Stimulated activated memory B cell treated with anti-CD40 and anti-IgM and Interleukin-4, amounts not matched to agents 10 μg/mL and 1 μg/mL and 100 μg/mL, for 72 hours (primary cell): ENCODE measurements around the gene MLN.

Source experiments
- ATAC-seq: fragments of 150-1000 bp; cut with Tn5 transposase; 2 replicates; pipeline ENCODE4 v1.10.0; 2021
- H3K27ac Mint-ChIP-seq: one replicate; pipeline ENCODE4 v1.8.0; 2022; ENCODE audit warnings: mild to moderate bottlenecking, mixed read lengths
- H3K27me3 Mint-ChIP-seq: one replicate; pipeline ENCODE4 v1.8.0; 2022; ENCODE audit warnings: mixed read lengths
- H3K36me3 Mint-ChIP-seq: one replicate; pipeline ENCODE4 v1.8.0; 2022; ENCODE audit warnings: mixed read lengths
- H3K4me1 Mint-ChIP-seq: one replicate; pipeline ENCODE4 v1.8.0; 2022; ENCODE audit warnings: mixed read lengths
- H3K4me3 Mint-ChIP-seq: one replicate; pipeline ENCODE4 v1.8.0; 2022; ENCODE audit warnings: mild to moderate bottlenecking, moderate library complexity, mixed read lengths
- H3K9me3 Mint-ChIP-seq: one replicate; pipeline ENCODE4 v1.8.0; 2022; ENCODE audit warnings: mixed read lengths

MLN gene

GRCh38 chr6:33766921-33767907 lies 36.6 kb downstream of the MLN start:
- Mint-ChIP-seq H3K9me3 (no peaks in the 10 kb centered on the region), H3K27me3 (peaks cover 65% of the 10 kb centered on the region), H3K4me1 (peaks cover 18% of the 10 kb centered on the region)

GRCh38 chr6:33765368-33765767 lies 38.4 kb downstream of the MLN start:
- no peaks in the 10 kb centered on the region for H3K36me3 Mint-ChIP-seq
- H3K27me3 Mint-ChIP-seq = peaks cover 76% of the 10 kb centered on the region
- no peak overlapping the region for H3K27ac Mint-ChIP-seq
- ATAC-seq = no peak
- H3K9me3 Mint-ChIP-seq = no peaks in the 10 kb centered on the region
- H3K4me3 Mint-ChIP-seq = no peak overlapping the region
- peaks cover 11% of the 10 kb centered on the region for H3K4me1 Mint-ChIP-seq

More at GRCh38 chr6:33766921-33767907, 36.6 kb downstream of the MLN start:
- no peak overlapping the region for H3K4me3 Mint-ChIP-seq
- no peak for ATAC-seq
- peaks cover 4% of the 10 kb centered on the region for H3K36me3 Mint-ChIP-seq
- H3K27ac Mint-ChIP-seq = no peak overlapping the region

- Mint-ChIP-seq H3K27ac (no peak overlapping the region), H3K9me3 (no peaks in the 10 kb centered on the region), H3K4me3 (no peak overlapping the region), H3K36me3 (no peaks in the 10 kb centered on the region), H3K27me3 (peaks cover 75% of the 10 kb centered on the region), H3K4me1 (peaks cover 11% of the 10 kb centered on the region)
- no peak for ATAC-seq
Measured at GRCh38 chr6:33764036-33764435, 39.8 kb downstream of the MLN start.

DNA sequence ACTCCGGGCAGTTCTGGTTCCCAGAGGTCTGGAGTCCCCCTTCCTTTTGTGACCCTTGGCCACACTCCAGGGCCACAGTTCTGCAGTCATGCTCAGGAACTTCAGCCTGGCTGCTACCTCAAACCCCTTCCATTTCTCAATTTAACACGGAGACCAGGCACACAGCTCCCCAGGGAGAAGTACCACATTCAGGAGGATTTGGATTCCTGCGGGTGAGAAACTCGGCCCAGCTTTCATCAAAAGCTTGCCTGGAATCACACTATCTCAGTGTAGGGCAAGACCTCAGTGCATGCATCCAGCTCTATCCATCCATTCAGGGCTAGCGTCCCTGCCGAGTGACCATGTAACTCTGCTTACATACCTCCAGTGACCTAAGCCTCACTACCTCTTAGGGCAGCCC lies 40.3 kb downstream of the MLN start:
- Mint-ChIP-seq H3K4me3 (no peak overlapping the region), H3K4me1 (peaks cover 7% of the 10 kb centered on the region), H3K27ac (no peak overlapping the region), H3K27me3 (peaks cover 70% of the 10 kb centered on the region), H3K9me3 (no peaks in the 10 kb centered on the region), H3K36me3 (no peaks in the 10 kb centered on the region)
- ATAC-seq = no peak

DNA sequence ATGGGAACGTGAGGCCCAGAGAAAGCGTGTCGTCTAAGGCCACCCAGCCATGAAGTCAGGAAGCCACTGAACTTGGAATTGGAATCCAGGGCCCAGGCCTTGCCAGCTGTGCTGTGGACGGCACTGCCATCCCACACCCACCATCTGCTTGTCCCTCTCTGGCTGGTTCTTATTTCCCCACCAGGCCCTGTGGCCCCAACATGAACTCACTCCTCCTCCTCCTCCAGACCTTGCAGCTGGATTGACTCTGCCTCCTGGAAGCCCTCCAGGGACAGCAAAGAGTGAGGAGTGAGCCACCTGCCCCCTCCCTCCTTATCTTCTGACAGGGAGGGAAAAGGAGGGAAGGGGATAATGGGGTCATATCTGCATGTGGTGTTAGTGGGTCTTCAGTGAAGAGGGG lies 41.1 kb downstream of the MLN start:
- no peak for ATAC-seq
- Mint-ChIP-seq H3K36me3 (no peaks in the 10 kb centered on the region), H3K27me3 (peaks cover 68% of the 10 kb centered on the region), H3K4me1 (peaks cover 4% of the 10 kb centered on the region), H3K4me3 (no peak overlapping the region), H3K9me3 (no peaks in the 10 kb centered on the region), H3K27ac (no peak overlapping the region)

DNA sequence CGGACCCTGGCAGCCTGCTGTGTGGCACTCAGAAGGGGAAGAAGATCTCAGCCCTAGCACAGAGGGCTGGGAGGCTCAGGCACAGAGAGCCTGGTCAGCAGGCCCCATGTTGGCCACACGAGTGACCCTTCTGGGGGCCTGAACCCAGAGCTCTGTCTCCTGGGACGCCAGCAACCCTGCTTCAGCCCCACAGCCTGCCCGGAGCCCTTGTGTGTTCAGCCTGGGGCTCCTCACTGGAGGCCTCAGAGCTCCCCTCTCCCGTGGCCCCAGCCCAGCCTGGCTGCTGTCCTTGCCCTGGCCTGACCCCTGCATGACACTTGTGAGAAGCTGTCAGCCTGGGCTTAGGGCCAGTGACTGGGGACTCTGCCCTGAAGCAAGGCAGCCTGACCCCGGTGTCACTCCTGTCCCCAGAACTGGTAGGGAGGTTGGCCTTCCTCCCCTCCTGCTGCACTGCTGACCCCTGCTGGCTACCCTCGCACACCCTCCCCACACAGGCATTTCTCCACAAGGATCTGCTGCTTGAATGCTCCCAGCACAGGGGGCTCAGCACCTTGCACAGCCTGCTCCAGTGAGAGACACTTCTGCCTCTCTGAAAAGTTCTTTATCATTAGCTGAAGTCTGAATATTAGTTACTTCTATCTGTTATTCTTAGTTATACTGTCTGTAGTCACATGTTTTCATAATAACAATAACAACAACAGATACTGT lies 41.7 kb downstream of the MLN start:
- ATAC-seq = peak; percentile 63

DNA sequence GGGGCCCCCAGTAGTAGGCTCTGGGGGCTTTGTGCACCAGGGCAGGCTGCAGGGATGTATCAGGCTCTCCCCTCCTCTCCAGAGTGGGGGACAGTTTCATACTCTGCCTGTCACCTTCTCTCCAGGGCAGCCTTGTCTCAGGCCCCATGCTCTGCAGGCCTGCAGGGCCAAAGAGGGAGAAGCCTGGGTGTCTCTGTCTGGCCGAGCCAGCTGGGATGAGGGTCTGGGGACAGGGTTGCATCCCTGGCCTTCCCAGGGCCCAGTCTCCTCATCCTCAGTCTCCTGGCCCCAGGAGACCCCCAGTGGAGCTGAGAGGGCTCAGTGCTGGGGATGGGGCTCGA lies 42.3 kb downstream of the MLN start:
- no peak overlapping the region for H3K27ac Mint-ChIP-seq
- no peak overlapping the region for H3K4me3 Mint-ChIP-seq
- peaks cover 68% of the 10 kb centered on the region for H3K27me3 Mint-ChIP-seq
- ATAC-seq = no peak
- H3K36me3 Mint-ChIP-seq = no peaks in the 10 kb centered on the region
- no peaks in the 10 kb centered on the region for H3K9me3 Mint-ChIP-seq
- peaks cover 4% of the 10 kb centered on the region for H3K4me1 Mint-ChIP-seq

More for the DNA sequence above, 41.7 kb downstream of the MLN start:
- Mint-ChIP-seq H3K27ac (no peak overlapping the region), H3K9me3 (no peaks in the 10 kb centered on the region), H3K4me1 (peaks cover 4% of the 10 kb centered on the region), H3K36me3 (no peaks in the 10 kb centered on the region), H3K4me3 (no peak overlapping the region), H3K27me3 (peaks cover 68% of the 10 kb centered on the region)

DNA sequence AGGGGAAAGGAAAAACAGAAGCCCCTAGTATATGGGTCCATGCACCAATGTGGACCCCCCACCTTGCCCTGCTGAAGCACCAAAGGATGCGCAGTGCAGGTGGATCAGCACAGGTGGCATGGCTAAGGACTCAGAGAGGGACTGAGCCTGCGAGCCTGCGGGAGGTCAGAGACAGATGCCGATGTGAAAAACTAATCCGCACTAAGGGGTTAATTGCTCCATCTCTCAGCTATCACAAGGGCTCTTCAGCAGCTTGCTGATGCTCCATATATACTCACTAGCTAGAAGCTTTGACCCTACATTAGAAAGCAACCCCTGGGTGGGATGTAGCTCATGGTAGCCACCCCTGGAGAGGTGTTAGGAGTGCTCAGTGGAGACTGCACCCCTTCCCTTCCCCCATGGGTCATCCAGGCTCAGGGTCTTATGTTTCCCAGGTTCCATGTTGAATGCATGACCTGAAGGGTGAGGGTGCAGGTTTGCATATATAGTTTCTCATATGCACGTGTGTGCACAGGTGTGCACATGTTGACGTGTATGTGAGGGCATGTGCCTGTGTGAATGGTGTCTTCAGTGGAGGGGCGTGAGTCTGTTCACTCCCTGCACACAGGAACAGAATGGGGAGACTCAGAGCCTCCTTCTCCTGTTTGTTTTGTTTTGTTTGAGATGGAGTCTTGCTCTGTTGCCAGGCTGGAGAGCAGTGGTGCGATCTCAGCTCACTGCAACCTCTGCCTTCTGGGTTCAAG lies 43.7 kb downstream of the MLN start:
- Mint-ChIP-seq H3K4me1 (peaks cover 7% of the 10 kb centered on the region), H3K36me3 (no peaks in the 10 kb centered on the region), H3K4me3 (no peak overlapping the region), H3K9me3 (no peaks in the 10 kb centered on the region), H3K27me3 (peaks cover 68% of the 10 kb centered on the region), H3K27ac (no peak overlapping the region)
- no peak for ATAC-seq

GRCh38 chr6:33758815-33759216 lies 45.0 kb downstream of the MLN start:
- H3K9me3 Mint-ChIP-seq = no peaks in the 10 kb centered on the region
- H3K36me3 Mint-ChIP-seq = no peaks in the 10 kb centered on the region
- no peak overlapping the region for H3K4me3 Mint-ChIP-seq
- H3K4me1 Mint-ChIP-seq = peaks cover 11% of the 10 kb centered on the region
- peaks cover 66% of the 10 kb centered on the region for H3K27me3 Mint-ChIP-seq
- no peak for ATAC-seq
- no peak overlapping the region for H3K27ac Mint-ChIP-seq

DNA sequence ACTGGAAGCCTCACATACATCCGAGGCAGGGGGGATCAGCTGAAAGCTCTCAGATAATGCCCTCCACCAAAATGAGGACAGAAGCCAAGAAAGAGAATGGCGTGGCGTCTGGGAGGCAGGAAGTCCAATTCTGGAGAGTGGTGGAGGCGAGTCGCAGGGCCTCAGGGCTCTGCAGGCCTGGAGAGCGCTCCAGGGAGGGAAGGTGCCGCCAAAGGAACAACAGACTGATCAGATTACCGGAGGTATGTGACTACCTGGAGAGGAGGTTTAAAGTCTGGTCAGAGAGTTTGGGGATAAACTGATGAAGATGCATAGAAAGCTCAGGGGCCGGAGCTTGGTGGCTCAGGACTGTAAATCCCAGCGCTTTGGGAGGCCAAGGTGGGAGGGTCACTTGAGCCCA lies 45.9 kb downstream of the MLN start:
- Mint-ChIP-seq H3K36me3 (no peaks in the 10 kb centered on the region), H3K4me1 (peaks cover 11% of the 10 kb centered on the region), H3K27me3 (peaks cover 60% of the 10 kb centered on the region), H3K27ac (no peak overlapping the region), H3K4me3 (no peak overlapping the region), H3K9me3 (no peaks in the 10 kb centered on the region)
- no peak for ATAC-seq

DNA sequence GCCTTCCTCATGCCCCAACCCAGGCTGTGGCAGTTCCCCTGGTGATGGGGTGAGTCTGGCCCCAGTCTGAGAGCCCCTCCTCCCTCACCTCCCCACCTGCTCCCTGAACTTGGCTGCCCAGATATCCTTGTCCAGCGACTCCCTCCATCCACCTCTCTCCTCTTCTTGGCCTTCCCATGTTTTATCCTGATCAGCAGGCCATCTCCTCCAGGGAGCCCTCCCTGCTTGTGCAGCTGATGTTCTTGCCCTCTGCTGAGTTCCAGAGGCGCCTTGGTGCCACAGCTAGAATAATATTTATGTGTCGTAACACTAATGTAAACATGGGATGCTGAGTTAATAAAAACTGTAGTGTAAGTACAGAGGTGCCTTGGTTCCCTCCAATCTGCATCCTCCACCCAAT lies 46.7 kb downstream of the MLN start:
- peaks cover 8% of the 10 kb centered on the region for H3K4me1 Mint-ChIP-seq
- no peak overlapping the region for H3K4me3 Mint-ChIP-seq
- no peaks in the 10 kb centered on the region for H3K9me3 Mint-ChIP-seq
- H3K36me3 Mint-ChIP-seq = no peaks in the 10 kb centered on the region
- H3K27me3 Mint-ChIP-seq = peaks cover 56% of the 10 kb centered on the region
- ATAC-seq = no peak
- no peak overlapping the region for H3K27ac Mint-ChIP-seq

DNA sequence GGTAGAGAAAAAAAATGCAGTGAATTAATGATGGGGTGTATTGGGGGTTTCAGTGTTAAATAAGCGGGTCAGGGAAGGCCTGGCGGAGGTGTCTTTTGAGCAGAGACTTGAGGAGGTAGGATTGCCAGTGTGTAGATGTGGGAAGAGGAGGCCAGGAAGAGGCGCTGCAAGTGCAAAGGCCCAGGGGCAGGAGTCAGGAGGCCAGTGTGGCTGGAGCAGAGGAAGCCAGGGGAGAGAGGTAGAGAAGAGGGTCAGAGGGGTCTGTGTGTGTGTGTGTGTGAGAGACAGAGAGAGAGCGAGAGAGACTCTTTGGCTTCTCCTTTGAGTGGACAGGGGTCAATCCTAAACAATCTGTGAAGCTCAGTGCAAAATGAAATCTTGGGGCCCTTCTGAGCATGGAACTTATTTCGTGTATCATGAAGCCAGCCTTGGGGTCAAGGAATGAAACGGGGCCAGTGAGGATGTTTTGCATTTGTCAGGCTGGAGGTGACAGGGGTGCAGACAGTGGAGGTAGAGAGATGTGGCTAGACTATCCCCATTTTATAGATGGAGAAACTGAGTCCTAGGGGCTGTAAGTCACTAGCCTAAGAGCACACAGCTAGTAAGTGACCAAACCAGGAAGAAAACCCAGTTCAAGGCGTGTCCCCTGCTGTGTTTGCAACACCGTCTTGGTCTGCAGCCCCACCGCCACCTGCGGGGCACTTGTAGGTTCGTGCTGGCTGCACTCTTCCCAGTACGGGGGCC lies 47.4 kb downstream of the MLN start:
- H3K27ac Mint-ChIP-seq = no peak overlapping the region
- H3K4me3 Mint-ChIP-seq = no peak overlapping the region
- peaks cover 6% of the 10 kb centered on the region for H3K4me1 Mint-ChIP-seq
- no peaks in the 10 kb centered on the region for H3K36me3 Mint-ChIP-seq
- peaks cover 53% of the 10 kb centered on the region for H3K27me3 Mint-ChIP-seq
- ATAC-seq = no peak
- H3K9me3 Mint-ChIP-seq = no peaks in the 10 kb centered on the region

DNA sequence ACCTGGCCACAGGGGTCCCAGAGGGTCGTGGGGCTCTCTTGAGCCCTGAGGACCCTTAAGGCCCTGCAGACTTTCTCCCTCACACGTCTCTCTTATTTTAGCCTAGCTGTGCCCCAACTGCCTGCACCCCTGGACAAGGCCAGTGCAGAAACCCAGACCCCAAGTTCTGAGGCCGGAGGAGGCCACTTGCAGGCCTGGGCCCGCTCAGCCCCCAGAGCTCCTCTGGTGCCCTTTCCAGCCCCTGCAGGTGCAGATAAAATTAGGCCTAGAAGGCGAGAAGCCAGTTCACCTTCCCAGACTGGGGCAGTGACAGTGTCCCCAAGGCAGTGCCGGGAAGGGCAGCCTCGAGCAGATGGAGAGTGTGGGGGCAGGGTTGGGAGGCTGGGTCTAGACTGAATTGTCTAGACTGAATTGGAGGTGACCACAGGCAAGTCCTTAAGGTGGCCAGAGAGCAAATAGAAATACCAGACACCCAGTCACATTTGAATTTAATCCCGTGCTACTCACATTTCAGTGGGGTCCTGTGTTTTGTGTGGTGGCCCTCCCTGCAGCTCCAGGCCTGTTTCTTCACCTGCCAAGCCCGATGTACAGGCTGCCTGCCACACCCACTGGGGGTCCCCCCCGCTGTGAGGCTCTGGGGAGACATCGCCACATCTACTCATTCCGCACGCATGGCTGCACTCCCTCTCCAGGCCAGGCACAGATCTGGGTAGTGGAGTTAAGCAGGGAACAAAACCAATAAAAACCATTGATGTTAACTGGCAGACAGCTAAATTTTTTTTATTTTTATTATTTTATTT lies 48.5 kb downstream of the MLN start:
- no peaks in the 10 kb centered on the region for H3K36me3 Mint-ChIP-seq
- H3K27ac Mint-ChIP-seq = no peak overlapping the region
- no peaks in the 10 kb centered on the region for H3K9me3 Mint-ChIP-seq

DNA sequence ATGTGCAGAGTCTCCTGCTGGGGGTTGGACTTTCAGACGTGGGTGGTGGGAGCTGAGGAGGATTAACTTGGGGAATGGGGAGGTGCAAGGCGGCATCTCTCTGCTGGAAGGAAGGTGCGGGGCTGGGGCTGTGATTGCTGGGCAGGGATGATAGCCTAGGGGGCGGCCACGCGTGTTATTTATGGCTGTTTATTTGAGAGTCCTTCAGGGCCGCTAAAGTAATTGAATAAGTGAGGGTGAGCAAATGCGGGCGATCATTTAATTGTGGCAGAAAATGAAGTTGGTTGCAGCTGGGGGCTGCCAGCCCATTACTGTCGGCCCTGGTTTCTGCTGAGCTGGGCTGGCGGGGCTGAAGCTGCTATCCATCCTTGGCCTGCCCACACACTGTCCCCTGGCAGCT lies 49.6 kb downstream of the MLN start:
- no peak for ATAC-seq
- H3K27ac Mint-ChIP-seq = no peak overlapping the region
- H3K9me3 Mint-ChIP-seq = no peaks in the 10 kb centered on the region
- peaks cover 64% of the 10 kb centered on the region for H3K27me3 Mint-ChIP-seq
- H3K36me3 Mint-ChIP-seq = no peaks in the 10 kb centered on the region
- H3K4me3 Mint-ChIP-seq = no peak overlapping the region
- H3K4me1 Mint-ChIP-seq = peaks cover 6% of the 10 kb centered on the region

More for the DNA sequence above, 48.5 kb downstream of the MLN start:
- Mint-ChIP-seq H3K4me1 (peaks cover 6% of the 10 kb centered on the region), H3K4me3 (no peak overlapping the region), H3K27me3 (peaks cover 56% of the 10 kb centered on the region)
- ATAC-seq = no peak
